B cell (primary cell): ENCODE measurements around the gene RBM33. TPM values are rescaled to one million over a fixed set of nuclear protein-coding genes. Genes with fewer than 3 reads are reported as not detected.

ENCODE experiments used
- ATAC-seq: fragments of 200-7000 bp; cut with Tn5 transposase; one replicate; pipeline ENCODE4 v1.10.0; 2021; ENCODE audit warnings: low read depth, mild to moderate bottlenecking, moderate number of reproducible peaks, moderate library complexity
- CTCF ChIA-PET: fragments of 350-600 bp; sonication (Branson Sonifier 250); formaldehyde crosslinking; loops from one replicate; lab custom pipeline; 2021; ENCODE audit warnings: antibody characterized with exemption, inconsistent platforms; lab: Charles Lee
- POLR2A ChIA-PET: fragments of 350-600 bp; sonication (Branson Sonifier 250); formaldehyde crosslinking; loops from one replicate; lab custom pipeline; 2021; ENCODE audit warnings: antibody characterized with exemption; lab: Charles Lee
- DNase-seq: peaks from one replicate; pipeline ENCODE4 v3.0.0; 2013
- H2AFZ ChIP-seq: 2 replicates; pipeline ENCODE4 v1.6.1; 2012; ENCODE audit warnings: mild to moderate bottlenecking, low read depth, low read length; ENCODE audit not compliant: insufficient read depth, poor library complexity, severe bottlenecking
- H3K27ac ChIP-seq, 2 donors: 1 replicate in 1 of 2; 2 replicates in 1 of 2; pipeline ENCODE4 v1.5.1; 2012 to 2013; ENCODE audit warnings: low read length in 2 of 2, mild to moderate bottlenecking in 2 of 2, moderate library complexity in 1 of 2
- H3K27me3 ChIP-seq, 4 experiments: fragments of 200-600 bp in 1 of 4; sonication (generic) in 1 of 4; replicated peaks in 1 of 4; 1 replicate in 2 of 4; 2 replicates in 2 of 4; pipeline versions ENCODE4 v1.6.1 to v1.7.0; 2013 to 2016; ENCODE audit warnings: low read length in 3 of 4, mild to moderate bottlenecking in 2 of 4, mixed read lengths in 1 of 4, moderate library complexity in 1 of 4; ENCODE audit not compliant: insufficient read depth in 4 of 4, control insufficient read depth in 3 of 4; ENCODE audit errors: control extremely low read depth in 1 of 4
- H3K36me3 ChIP-seq, 2 experiments: replicated peaks in 1 of 2; 1 replicate in 1 of 2; 2 replicates in 1 of 2; pipeline versions ENCODE4 v1.6.1 to v1.7.1; 2013; ENCODE audit warnings: low read length in 1 of 2; ENCODE audit not compliant: insufficient read depth in 2 of 2, control insufficient read depth in 1 of 2; ENCODE audit errors: control extremely low read depth in 1 of 2, extremely low read depth in 1 of 2
- H3K4me1 ChIP-seq, 2 donors: fragments of 200-600 bp in 1 of 2; sonication (generic) in 1 of 2; 1 replicate in 1 of 2; 2 replicates in 1 of 2; pipeline versions ENCODE4 v1.5.1 to v1.6.1; 2013 to 2017; ENCODE audit warnings: low read length in 2 of 2; ENCODE audit not compliant: control insufficient read depth in 2 of 2, insufficient read depth in 2 of 2
- H3K4me2 ChIP-seq: replicated peaks from 2 replicates; pipeline ENCODE3; 2012; ENCODE audit warnings: mild to moderate bottlenecking, low read depth, low read length; ENCODE audit not compliant: poor library complexity, severe bottlenecking
- H3K4me3 ChIP-seq, 5 experiments: fragments of 200-600 bp in 1 of 5; sonication (generic) in 1 of 5; 1 replicate in 3 of 5; 2 replicates in 2 of 5; pipeline versions ENCODE4 v1.5.1 to v1.7.0; 2011 to 2016; ENCODE audit warnings: low read length in 4 of 5, mild to moderate bottlenecking in 4 of 5, low read depth in 2 of 5, control low read depth in 1 of 5, moderate library complexity in 1 of 5; ENCODE audit not compliant: insufficient read depth in 1 of 5; ENCODE audit errors: control extremely low read depth in 1 of 5, extremely low read depth in 1 of 5
- H3K79me2 ChIP-seq: fragments of 200-600 bp; sonication (generic); one replicate; pipeline ENCODE4 v1.6.0; 2016; ENCODE audit warnings: low read length; ENCODE audit not compliant: control insufficient read depth, insufficient read depth
- H3K9ac ChIP-seq: fragments of 200-600 bp; sonication (generic); 2 replicates; pipeline ENCODE4 v1.6.1; 2017; ENCODE audit warnings: mild to moderate bottlenecking, low read length, moderate library complexity
- H3K9me3 ChIP-seq, 3 donors: one replicate each; pipeline versions ENCODE4 v1.6.1 to v1.7.1; 2013; ENCODE audit warnings: low read length in 2 of 3; ENCODE audit not compliant: control insufficient read depth in 2 of 3, insufficient read depth in 1 of 3; ENCODE audit errors: control extremely low read depth in 1 of 3
- H4K20me1 ChIP-seq: 2 replicates; pipeline ENCODE4 v1.6.0; 2012; ENCODE audit warnings: mild to moderate bottlenecking, low read length; ENCODE audit not compliant: insufficient read depth, control insufficient read depth, poor library complexity, severe bottlenecking
- H3K27ac Mint-ChIP-seq: one replicate; pipeline ENCODE4 v1.8.0; 2021; ENCODE audit warnings: mixed read lengths
- H3K27me3 Mint-ChIP-seq: one replicate; pipeline ENCODE4 v1.8.0; 2021; ENCODE audit warnings: mixed read lengths
- H3K4me1 Mint-ChIP-seq: one replicate; pipeline ENCODE4 v1.8.0; 2021; ENCODE audit warnings: mixed read lengths
- H3K4me3 Mint-ChIP-seq: one replicate; pipeline ENCODE4 v1.8.0; 2021; ENCODE audit warnings: mixed read lengths
- H3K9me3 Mint-ChIP-seq: one replicate; pipeline ENCODE4 v1.8.0; 2022; ENCODE audit warnings: mixed read lengths; ENCODE audit not compliant: insufficient read depth
- EZH2 ChIP-seq: IDR thresholded peaks from 2 replicates; pipeline ENCODE4 v1.6.1; 2012; ENCODE audit warnings: borderline replicate concordance, low read depth, mild to moderate bottlenecking, moderate library complexity, low read length; ENCODE audit not compliant: insufficient read depth, poor library complexity, severe bottlenecking
- WGBS: methylation state at CpG from one replicate; pipeline ENCODE4 v1.1.5; 2013; ENCODE audit warnings: missing lambda C conversion rate; ENCODE audit not compliant: insufficient coverage; 5-methylcytosine and 5-hydroxymethylcytosine counted together
- intact Hi-C: fragments of 100-400 bp; cut with micrococcal nuclease; formaldehyde crosslinking; loops from one replicate; pipeline ENCODE4 v1.10.0; 2022
- polyA plus RNA-seq: library from polyadenylated mRNA; depleted of rRNA; stranded (reverse); fragments of >200 nt; gene quantifications from 2 replicates; pipeline ENCODE4 v1.2.3, GENCODE V29; 2012
- total RNA-seq, 2 donors: library from RNA; stranded (reverse); fragments of 120-200 nt in 1 of 2; gene quantifications; 1 replicate in 1 of 2; 2 replicates in 1 of 2; pipeline versions ENCODE4 v1.2.3 to v1.2.4, GENCODE V29; 2013 to 2022
- TF ChIP-seq, protein P1 (sequence below): fragments of 200-600 bp; IDR thresholded peaks from one replicate; pipeline ENCODE4 v1.8.0; 2022; ENCODE audit warnings: antibody characterized with exemption, mild to moderate bottlenecking

RBM33 gene
- total and polyA plus RNA-seq, 2 donors (not counting 1 experiment from before 2014, with no cell fraction given): 33.5 to 189 TPM

DNA sequence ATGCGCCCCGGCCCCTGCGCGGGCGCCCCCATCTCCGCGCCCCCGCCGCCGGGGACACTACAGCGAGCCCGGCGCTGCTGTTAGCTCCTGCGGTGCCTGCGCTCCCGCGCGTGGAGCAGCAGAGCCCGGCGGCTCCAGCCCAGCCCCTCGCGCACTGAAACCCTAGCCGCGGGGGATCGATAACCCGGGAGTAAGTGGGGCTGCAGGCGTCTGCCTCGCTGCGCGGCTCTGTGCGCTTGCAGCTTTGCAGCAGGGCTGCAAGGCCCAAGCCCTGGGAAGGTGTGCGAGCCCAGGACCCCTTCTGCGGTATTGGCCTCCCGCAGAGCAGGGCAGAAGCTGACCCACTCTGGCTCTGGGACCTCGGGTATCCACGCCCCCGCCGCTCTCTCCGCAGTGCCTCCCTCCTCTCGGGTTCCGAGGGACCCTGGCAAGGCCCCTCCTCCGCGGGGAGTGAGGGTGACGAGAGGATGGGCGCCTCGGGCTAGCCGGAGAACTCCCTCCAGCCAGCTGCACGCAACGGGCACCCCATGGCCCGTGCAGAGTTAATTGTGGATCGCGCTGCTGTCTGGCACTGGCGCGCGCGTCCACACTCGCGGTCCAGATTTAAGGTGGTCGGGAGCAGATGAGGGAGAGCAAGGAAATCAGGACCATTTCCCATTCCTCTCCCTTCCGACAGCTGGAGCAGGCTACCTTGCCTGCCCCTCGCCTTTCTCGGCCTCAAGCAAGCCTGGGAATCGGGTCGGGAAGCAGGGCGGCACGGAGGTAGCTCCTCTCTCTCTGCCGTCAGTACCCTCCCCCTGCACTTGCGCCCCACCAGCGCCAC lies 165.7 kb downstream of the RBM33 start:
- no peak overlapping the region for H2AFZ ChIP-seq
- ATAC-seq (no peak), DNase-seq (no peak)
- ChIA-PET CTCF (interaction anchor here (1.5 kb wide), 1 partner anchor 43 kb away, joined by 3 read pairs; no protein-coding TSS in a partner anchor), POLR2A (no interaction called here)
- intact Hi-C loops: no loop called here
- peaks cover 0 to 84% (median 41%) of the 10 kb centered on the region in 4 experiments for H3K27me3 ChIP-seq
- H3K9me3 Mint-ChIP-seq: no peaks in the 10 kb centered on the region
- no peaks in the 10 kb centered on the region for H3K36me3 ChIP-seq
- H3K27ac ChIP-seq: no peak overlapping the region
- no peak overlapping the region for H3K4me2 ChIP-seq
- TF ChIP-seq, protein P1, sequence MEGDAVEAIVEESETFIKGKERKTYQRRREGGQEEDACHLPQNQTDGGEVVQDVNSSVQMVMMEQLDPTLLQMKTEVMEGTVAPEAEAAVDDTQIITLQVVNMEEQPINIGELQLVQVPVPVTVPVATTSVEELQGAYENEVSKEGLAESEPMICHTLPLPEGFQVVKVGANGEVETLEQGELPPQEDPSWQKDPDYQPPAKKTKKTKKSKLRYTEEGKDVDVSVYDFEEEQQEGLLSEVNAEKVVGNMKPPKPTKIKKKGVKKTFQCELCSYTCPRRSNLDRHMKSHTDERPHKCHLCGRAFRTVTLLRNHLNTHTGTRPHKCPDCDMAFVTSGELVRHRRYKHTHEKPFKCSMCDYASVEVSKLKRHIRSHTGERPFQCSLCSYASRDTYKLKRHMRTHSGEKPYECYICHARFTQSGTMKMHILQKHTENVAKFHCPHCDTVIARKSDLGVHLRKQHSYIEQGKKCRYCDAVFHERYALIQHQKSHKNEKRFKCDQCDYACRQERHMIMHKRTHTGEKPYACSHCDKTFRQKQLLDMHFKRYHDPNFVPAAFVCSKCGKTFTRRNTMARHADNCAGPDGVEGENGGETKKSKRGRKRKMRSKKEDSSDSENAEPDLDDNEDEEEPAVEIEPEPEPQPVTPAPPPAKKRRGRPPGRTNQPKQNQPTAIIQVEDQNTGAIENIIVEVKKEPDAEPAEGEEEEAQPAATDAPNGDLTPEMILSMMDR: no peak
- no peak for TF ChIP-seq EZH2
- no peak overlapping the region for H3K9ac ChIP-seq
- H3K4me1 Mint-ChIP-seq: peaks cover 36% of the 10 kb centered on the region
- H3K9me3 ChIP-seq: peaks cover 0 to 27% (median 0%) of the 10 kb centered on the region in 3 donors
- H3K27me3 Mint-ChIP-seq: peaks cover 64% of the 10 kb centered on the region
- H3K27ac Mint-ChIP-seq: no peak overlapping the region
- H3K4me3 ChIP-seq: no peak overlapping the region
- no peaks in the 10 kb centered on the region for H3K79me2 ChIP-seq
- H4K20me1 ChIP-seq: no peaks in the 10 kb centered on the region
- WGBS: 12% methylated on average over 57 of the region's 69 CpGs
- no peak overlapping the region for H3K4me3 Mint-ChIP-seq
- H3K4me1 ChIP-seq: peaks cover 33 to 52% of the 10 kb centered on the region in 2 donors
